WTC11 (cell line): Measurements from ENCODE around the gene ST6GALNAC6. TPM values are rescaled to one million over a fixed set of nuclear protein-coding genes. Genes with fewer than 3 reads are reported as not detected.

Experiments used
- ATAC-seq: fragments of 200-7000 bp; cut with Tn5 transposase; 2 replicates; pipeline ENCODE4 v1.10.0; 2021; ENCODE audit warnings: mild to moderate bottlenecking, moderate library complexity
- CTCF ChIA-PET: fragments of 300-600 bp; sonication (Branson Sonifier 250); formaldehyde crosslinking; loops from one replicate; lab custom pipeline; 2021; ENCODE audit warnings: antibody characterized with exemption; lab: Charles Lee
- POLR2A ChIA-PET: fragments of 350-600 bp; sonication (Branson Sonifier 250); formaldehyde crosslinking; loops from one replicate; lab custom pipeline; 2021; ENCODE audit warnings: antibody characterized with exemption; lab: Charles Lee
- DNase-seq: peaks from one replicate; pipeline ENCODE4 v3.0.0; 2021; ENCODE audit warnings: low spot score
- H3K27ac Mint-ChIP-seq: 2 replicates; pipeline ENCODE4 v1.8.0; 2021; ENCODE audit warnings: mixed read lengths
- H3K27me3 Mint-ChIP-seq: 2 replicates; pipeline ENCODE4 v1.8.0; 2021; ENCODE audit warnings: low read depth, mild to moderate bottlenecking, moderate library complexity, mixed read lengths
- H3K36me3 Mint-ChIP-seq: 2 replicates; pipeline ENCODE4 v1.8.0; 2021; ENCODE audit warnings: mixed read lengths
- H3K4me1 Mint-ChIP-seq: 2 replicates; pipeline ENCODE4 v1.8.0; 2022; ENCODE audit warnings: mixed read lengths
- H3K4me3 Mint-ChIP-seq: 2 replicates; pipeline ENCODE4 v1.8.0; 2021; ENCODE audit warnings: mild to moderate bottlenecking, moderate library complexity, mixed read lengths
- H3K9me3 Mint-ChIP-seq: 2 replicates; pipeline ENCODE4 v1.8.0; 2021; ENCODE audit warnings: mixed read lengths
- AFF4 ChIP-seq: sonication (generic); formaldehyde crosslinking; IDR thresholded peaks from 2 replicates; pipeline ENCODE4 v1.8.1; 2023; ENCODE audit warnings: mild to moderate bottlenecking, missing genetic modification reagents, borderline replicate concordance
- CTCF ChIP-seq: fragments of 200-600 bp; IDR thresholded peaks from 2 replicates; pipeline ENCODE4 v1.8.0; 2022; ENCODE audit warnings: antibody characterized with exemption
- ETV6 ChIP-seq: sonication (generic); formaldehyde crosslinking; IDR thresholded peaks from 2 replicates; pipeline ENCODE4 v1.8.1; 2022; ENCODE audit warnings: mild to moderate bottlenecking, missing genetic modification reagents
- FOXP1 ChIP-seq: sonication (generic); formaldehyde crosslinking; IDR thresholded peaks from 2 replicates; pipeline ENCODE4 v1.8.0; 2022; ENCODE audit warnings: missing genetic modification reagents, mild to moderate bottlenecking, moderate library complexity, borderline replicate concordance
- GTF2I ChIP-seq: fragments of 250-450 bp; sonication (Bioruptor Pico); conservative IDR thresholded peaks from 2 replicates; pipeline ENCODE4 v1.4.0; 2021; ENCODE audit warnings: mild to moderate bottlenecking
- KAT7 ChIP-seq: sonication (generic); formaldehyde crosslinking; IDR thresholded peaks from 2 replicates; pipeline ENCODE4 v1.8.1; 2023; ENCODE audit warnings: missing genetic modification reagents, mild to moderate bottlenecking, borderline replicate concordance
- MYBL2 ChIP-seq: sonication (generic); formaldehyde crosslinking; IDR thresholded peaks from 2 replicates; pipeline ENCODE4 v1.8.1; 2023; ENCODE audit warnings: mild to moderate bottlenecking, moderate library complexity, missing genetic modification reagents
- NFATC4 ChIP-seq: fragments of 250-450 bp; sonication (Bioruptor Pico); IDR thresholded peaks from 2 replicates; pipeline ENCODE4 v1.9.0; 2021; ENCODE audit warnings: mild to moderate bottlenecking
- SMAD3 ChIP-seq: sonication (generic); formaldehyde crosslinking; IDR thresholded peaks from 2 replicates; pipeline ENCODE4 v1.8.0; 2022; ENCODE audit warnings: missing genetic modification reagents, mild to moderate bottlenecking, borderline replicate concordance
- STAT6 ChIP-seq: sonication (generic); formaldehyde crosslinking; conservative IDR thresholded peaks from 2 replicates; pipeline ENCODE4 v1.8.1; 2023; ENCODE audit warnings: mild to moderate bottlenecking, low read depth, missing genetic modification reagents, moderate library complexity
- ZNF138 ChIP-seq: sonication (generic); formaldehyde crosslinking; conservative IDR thresholded peaks from 2 replicates; pipeline ENCODE4 v1.8.1; 2022; ENCODE audit warnings: mild to moderate bottlenecking, moderate library complexity, missing genetic modification reagents
- total RNA-seq: library from RNA; stranded (reverse); gene quantifications from 3 replicates; pipeline ENCODE4 v1.2.3, GENCODE V29; 2021

ST6GALNAC6 gene
- total RNA-seq, 1 experiment from 2014 or later, result 47.5 TPM

GRCh38 chr9:127854960-127855359, 44.4 kb downstream of the ST6GALNAC6 start:
- Mint-ChIP-seq H3K36me3 (no peaks in the 10 kb centered on the region), H3K27ac (no peak overlapping the region), H3K4me3 (no peak overlapping the region), H3K9me3 (no peaks in the 10 kb centered on the region), H3K27me3 (no peaks in the 10 kb centered on the region), H3K4me1 (peaks cover 7% of the 10 kb centered on the region; the same call in 1 of the 2 replicates)
- ChIA-PET POLR2A (interaction anchor here (1.1 to 1.2 kb wide), 2 partner anchors 11 to 18 kb away, joined by 3 read pairs; no protein-coding TSS in a partner anchor), CTCF (interaction anchor here (0.5 to 8.1 kb wide), 16 partner anchors 10 to 263 kb away, joined by 3 to 79 read pairs (median 4); partner anchors contain the start of genes FPGS and TOR2A)
- no peak for ATAC-seq
- DNase-seq, result no peak
- no peak for TF ChIP-seq KAT7 (CRISPR knock-in tag)
- 0 out of 2 replicates have a peak, but pooled peaks have one; percentile 30 for TF ChIP-seq FOXP1 (CRISPR knock-in tag)

- peak; percentile 91 for ATAC-seq
- Mint-ChIP-seq H3K4me1 (peaks cover 7% of the 10 kb centered on the region; the same call in 1 of the 2 replicates), H3K4me3 (no peak within 1 kb of the TSS), H3K27ac (no peak within 1 kb of the TSS), H3K36me3 (peaks cover 2% of the 10 kb centered on the region), H3K27me3 (no peaks in the 10 kb centered on the region), H3K9me3 (peaks cover 3% of the 10 kb centered on the region)
- ChIA-PET POLR2A (interaction anchor here (0.6 to 1.2 kb wide), 3 partner anchors 9 to 19 kb away, joined by 3 read pairs; no protein-coding TSS in a partner anchor), CTCF (interaction anchor here (0.5 to 8.1 kb wide), 18 partner anchors 9 to 1865 kb away, joined by 3 to 79 read pairs (median 4); partner anchors contain the start of genes FPGS and TOR2A)
- DNase-seq, result peak; percentile 62
- TF ChIP-seq NFATC4 (CRISPR knock-in tag) (no peak), ZNF138 (no peak), AFF4 (no peak), STAT6 (CRISPR knock-in tag) (no peak), SMAD3 (CRISPR knock-in tag) (no peak), MYBL2 (CRISPR knock-in tag) (no peak), ETV6 (CRISPR knock-in tag) (no peak), CTCF (no peak), FOXP1 (CRISPR knock-in tag) (no peak), GTF2I (CRISPR knock-in tag) (no peak)
Measured at GRCh38 chr9:127854184-127854806, 45.1 kb downstream of the ST6GALNAC6 start, which contains the start of gene ENG. Gene ENG (minus strand): TSS chr9:127854658. CDS start chr9:127854355, 303 bp downstream.
